NB4 (cell line): Measurements from ENCODE around the gene SEMA5A.

Experiments
- POLR2A ChIP-seq: IDR thresholded peaks from 2 replicates; pipeline ENCODE4 v1.6.1; 2011; ENCODE audit warnings: mild to moderate bottlenecking; ENCODE audit not compliant: insufficient read length; ENCODE audit errors: extremely low read depth
- TF ChIP-seq, protein P1 (sequence below): IDR thresholded peaks from one replicate; pipeline ENCODE4 v1.5.1; 2012; ENCODE audit warnings: low read depth, low read length

DNA sequence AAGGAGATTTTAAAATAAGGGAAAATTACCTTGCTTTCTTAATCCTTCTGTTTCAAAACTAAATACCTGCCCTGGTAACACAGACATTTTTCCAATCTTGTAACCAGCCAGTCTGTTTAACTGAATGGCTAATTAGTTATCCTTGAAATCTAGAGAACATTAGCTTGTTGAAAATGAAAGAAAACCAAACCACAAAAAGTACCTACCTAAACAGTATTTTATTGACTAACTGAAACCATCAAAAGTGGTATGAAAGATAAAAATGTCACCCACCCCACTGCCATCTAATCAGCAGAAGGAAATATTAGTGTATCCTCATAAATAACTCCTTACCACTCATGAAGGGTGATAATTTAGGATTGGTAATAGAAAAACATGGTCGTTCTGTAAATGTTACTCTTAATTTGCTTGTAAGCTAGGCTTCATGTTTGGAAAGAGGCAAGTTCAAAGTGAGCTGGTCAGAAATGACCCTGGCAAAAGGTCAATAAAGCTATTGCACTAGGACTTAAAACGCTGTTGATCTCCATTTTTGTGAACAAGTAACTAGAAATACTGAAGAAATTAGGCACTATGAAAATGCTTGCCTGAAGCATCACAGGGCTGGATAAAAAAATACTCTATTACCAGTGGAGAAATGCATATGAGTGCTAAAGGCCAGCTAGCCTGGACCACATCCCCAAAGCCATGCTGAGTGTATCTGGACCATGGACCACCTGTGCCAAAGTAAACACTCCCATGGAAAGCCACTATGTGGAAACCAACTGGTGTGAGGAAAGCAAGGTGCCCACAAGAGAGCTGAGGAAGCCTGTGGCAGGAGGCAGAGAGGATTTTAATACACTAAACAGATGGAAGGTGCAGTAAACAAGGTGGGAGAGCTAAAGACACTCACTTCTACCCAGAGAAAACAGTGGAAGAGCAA, 8.4 kb downstream of the SEMA5A start:
- TF ChIP-seq, protein P1, sequence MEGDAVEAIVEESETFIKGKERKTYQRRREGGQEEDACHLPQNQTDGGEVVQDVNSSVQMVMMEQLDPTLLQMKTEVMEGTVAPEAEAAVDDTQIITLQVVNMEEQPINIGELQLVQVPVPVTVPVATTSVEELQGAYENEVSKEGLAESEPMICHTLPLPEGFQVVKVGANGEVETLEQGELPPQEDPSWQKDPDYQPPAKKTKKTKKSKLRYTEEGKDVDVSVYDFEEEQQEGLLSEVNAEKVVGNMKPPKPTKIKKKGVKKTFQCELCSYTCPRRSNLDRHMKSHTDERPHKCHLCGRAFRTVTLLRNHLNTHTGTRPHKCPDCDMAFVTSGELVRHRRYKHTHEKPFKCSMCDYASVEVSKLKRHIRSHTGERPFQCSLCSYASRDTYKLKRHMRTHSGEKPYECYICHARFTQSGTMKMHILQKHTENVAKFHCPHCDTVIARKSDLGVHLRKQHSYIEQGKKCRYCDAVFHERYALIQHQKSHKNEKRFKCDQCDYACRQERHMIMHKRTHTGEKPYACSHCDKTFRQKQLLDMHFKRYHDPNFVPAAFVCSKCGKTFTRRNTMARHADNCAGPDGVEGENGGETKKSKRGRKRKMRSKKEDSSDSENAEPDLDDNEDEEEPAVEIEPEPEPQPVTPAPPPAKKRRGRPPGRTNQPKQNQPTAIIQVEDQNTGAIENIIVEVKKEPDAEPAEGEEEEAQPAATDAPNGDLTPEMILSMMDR = no peak
- TF ChIP-seq POLR2A = no peak
